IMR-90 (cell line): ENCODE data around the gene HNRNPLL. TPM values are rescaled to one million over a fixed set of nuclear protein-coding genes. Genes with fewer than 3 reads are reported as not detected.

Experiments used
- ATAC-seq: fragments of 200-7000 bp; cut with Tn5 transposase; 2 replicates; pipeline ENCODE4 v1.9.1; 2020; ENCODE audit warnings: low read depth, mild to moderate bottlenecking, moderate library complexity
- BruUV-seq: library from RNA; stranded (reverse); fragments of 400-500 nt; replicated peaks from 2 replicates; lab custom pipeline; 2021; lab: Mats Ljungman, UMichigan
- CTCF ChIA-PET: fragments of 300-600 bp; formaldehyde crosslinking; extraction: SDS; loops from one replicate; lab custom pipeline; 2021; ENCODE audit warnings: antibody characterized with exemption; lab: Yijun Ruan, JAX
- POLR2A ChIA-PET: fragments of 300-600 bp; sonication (Branson Sonifier 250); formaldehyde crosslinking; loops from one replicate; lab custom pipeline; 2022; ENCODE audit warnings: antibody characterized with exemption; ENCODE audit not compliant: unreplicated experiment; lab: Charles Lee
- DNase-seq: peaks from one replicate; pipeline ENCODE4 v3.0.0; 2013
- H2AFZ ChIP-seq: replicated peaks from 2 replicates; pipeline ENCODE3; 2013; ENCODE audit warnings: low read length, mild to moderate bottlenecking; ENCODE audit not compliant: poor library complexity
- H2AK5ac ChIP-seq: 2 replicates; pipeline ENCODE4 v1.6.1; 2013; ENCODE audit warnings: low read depth, low read length, inconsistent platforms
- H2AK9ac ChIP-seq: replicated peaks from 2 replicates; pipeline ENCODE3; 2013; ENCODE audit warnings: mild to moderate bottlenecking, low read depth, low read length, moderate library complexity; ENCODE audit not compliant: poor library complexity
- H2BK120ac ChIP-seq: 2 replicates; pipeline ENCODE4 v1.6.1; 2013; ENCODE audit warnings: low read depth, low read length, inconsistent platforms
- H2BK15ac ChIP-seq: 3 replicates; pipeline ENCODE4 v1.6.1; 2013; ENCODE audit warnings: low read depth, low read length, inconsistent platforms
- H2BK20ac ChIP-seq: 2 replicates; pipeline ENCODE4 v1.6.1; 2013; ENCODE audit warnings: low read depth, mild to moderate bottlenecking, inconsistent platforms, low read length, moderate library complexity
- H2BK5ac ChIP-seq: 2 replicates; pipeline ENCODE4 v1.6.1; 2013; ENCODE audit warnings: mild to moderate bottlenecking, low read depth, low read length, inconsistent platforms; ENCODE audit not compliant: poor library complexity, severe bottlenecking
- H3K14ac ChIP-seq: replicated peaks from 2 replicates; pipeline ENCODE4 v1.6.1; 2013; ENCODE audit warnings: low read depth, low read length, inconsistent platforms
- H3K18ac ChIP-seq: 2 replicates; pipeline ENCODE4 v1.6.1; 2013; ENCODE audit warnings: low read depth, low read length, control low read depth
- H3K23ac ChIP-seq: 2 replicates; pipeline ENCODE4 v1.6.1; 2013; ENCODE audit warnings: low read depth, low read length, inconsistent platforms
- H3K27ac ChIP-seq: 2 replicates; pipeline ENCODE4 v1.5.1; 2013; ENCODE audit warnings: mild to moderate bottlenecking, control low read depth, low read length; ENCODE audit not compliant: insufficient read depth
- H3K27me3 ChIP-seq: 2 replicates; pipeline ENCODE4 v1.6.1; 2013; ENCODE audit warnings: low read length; ENCODE audit not compliant: control insufficient read depth, insufficient read depth
- H3K36me3 ChIP-seq: 2 replicates; pipeline ENCODE4 v1.6.1; 2013; ENCODE audit warnings: low read length, mixed read lengths; ENCODE audit not compliant: control insufficient read depth, insufficient read depth
- H3K4ac ChIP-seq: 2 replicates; pipeline ENCODE4 v1.6.1; 2013; ENCODE audit warnings: low read depth, low read length, inconsistent platforms
- H3K4me1 ChIP-seq: 2 replicates; pipeline ENCODE4 v1.6.1; 2013; ENCODE audit warnings: low read length, mixed read lengths; ENCODE audit not compliant: control insufficient read depth, insufficient read depth
- H3K4me2 ChIP-seq: 2 replicates; pipeline ENCODE4 v1.6.1; 2013; ENCODE audit warnings: low read depth, mild to moderate bottlenecking, control low read depth, low read length, moderate library complexity
- H3K4me3 ChIP-seq: 2 replicates; pipeline ENCODE4 v1.5.1; 2013; ENCODE audit warnings: low read depth, mild to moderate bottlenecking, control low read depth, low read length, moderate library complexity; ENCODE audit not compliant: insufficient read depth
- H3K56ac ChIP-seq: 2 replicates; pipeline ENCODE4 v1.6.1; 2013; ENCODE audit warnings: low read length, inconsistent platforms; ENCODE audit not compliant: insufficient read depth; ENCODE audit errors: extremely low read depth
- H3K79me1 ChIP-seq, 2 experiments: 2 replicates each; pipeline ENCODE4 v1.6.1; 2013; ENCODE audit warnings: low read length in 2 of 2, inconsistent platforms in 1 of 2, low read depth in 1 of 2
- H3K9ac ChIP-seq: 2 replicates; pipeline ENCODE4 v1.6.1; 2013; ENCODE audit warnings: low read depth, low read length, control low read depth
- H3K9me1 ChIP-seq: 2 replicates; pipeline ENCODE4 v1.6.1; 2013; ENCODE audit warnings: low read length, inconsistent platforms; ENCODE audit not compliant: insufficient read depth
- H3K9me3 ChIP-seq: 2 replicates; pipeline ENCODE4 v1.6.1; 2013; ENCODE audit warnings: low read length; ENCODE audit not compliant: control insufficient read depth, insufficient read depth
- H4K20me1 ChIP-seq: 2 replicates; pipeline ENCODE4 v1.6.1; 2013; ENCODE audit warnings: low read length, inconsistent platforms; ENCODE audit not compliant: insufficient read depth
- H4K5ac ChIP-seq: 2 replicates; pipeline ENCODE4 v1.6.1; 2013; ENCODE audit warnings: mild to moderate bottlenecking, low read depth, low read length, control low read depth
- H4K8ac ChIP-seq, 2 experiments: 2 replicates each; pipeline ENCODE4 v1.6.1; 2013; ENCODE audit warnings: low read depth in 2 of 2, low read length in 2 of 2, control low read depth in 1 of 2, inconsistent platforms in 1 of 2
- H4K91ac ChIP-seq: 2 replicates; pipeline ENCODE4 v1.6.1; 2013; ENCODE audit warnings: low read depth, low read length, inconsistent platforms; ENCODE audit not compliant: insufficient read depth
- BHLHE40 ChIP-seq: fragments of 150-350 bp; IDR thresholded peaks from 2 replicates; pipeline ENCODE4 v1.6.1; 2016; ENCODE audit warnings: mild to moderate bottlenecking, low read depth, low read length
- FOS ChIP-seq: fragments of 150-350 bp; IDR thresholded peaks from 2 replicates; pipeline ENCODE4 v1.6.1; 2016; ENCODE audit warnings: low read depth, low read length
- MAFK ChIP-seq: IDR thresholded peaks from 2 replicates; pipeline ENCODE4 v1.6.1; 2012; ENCODE audit warnings: low read depth, low read length, improper control_type of control experiment
- MAZ ChIP-seq: IDR thresholded peaks from 2 replicates; pipeline ENCODE4 v1.6.1; 2012; ENCODE audit warnings: low read depth, mild to moderate bottlenecking, low read length, improper control_type of control experiment, moderate library complexity, borderline replicate concordance
- MXI1 ChIP-seq: IDR thresholded peaks from 2 replicates; pipeline ENCODE4 v1.6.1; 2012; ENCODE audit warnings: low read depth, mild to moderate bottlenecking, low read length, moderate library complexity, borderline replicate concordance
- NFE2L2 ChIP-seq: fragments of 150-350 bp; IDR thresholded peaks from 2 replicates; pipeline ENCODE4 v1.6.1; 2016; ENCODE audit warnings: low read depth, mild to moderate bottlenecking, low read length
- POLR2A ChIP-seq: IDR thresholded peaks from 2 replicates; pipeline ENCODE4 v1.6.1; 2012; ENCODE audit warnings: mild to moderate bottlenecking, low read depth, low read length
- RAD21 ChIP-seq: IDR thresholded peaks from 2 replicates; pipeline ENCODE4 v1.6.1; 2012; ENCODE audit warnings: low read length, improper control_type of control experiment
- RCOR1 ChIP-seq: IDR thresholded peaks from 2 replicates; pipeline ENCODE4 v1.6.1; 2012; ENCODE audit warnings: mild to moderate bottlenecking, low read length, improper control_type of control experiment; ENCODE audit not compliant: insufficient replicate concordance
- SMC3 ChIP-seq: fragments of 150-350 bp; IDR thresholded peaks from 2 replicates; pipeline ENCODE4 v1.6.1; 2016; ENCODE audit warnings: low read depth, mild to moderate bottlenecking, antibody characterized with exemption, low read length, moderate library complexity
- WGBS, 2 experiments: methylation state at CpG; one replicate each; pipeline versions ENCODE4 v1.1.5 to v1.1.7; 2013; ENCODE audit warnings: missing lambda C conversion rate in 2 of 2; ENCODE audit not compliant: insufficient read length in 1 of 2; ENCODE audit errors: extremely low coverage in 2 of 2; 5-methylcytosine and 5-hydroxymethylcytosine counted together
- dilution Hi-C: fragments of 300-500 bp; cut with HindIII; formaldehyde crosslinking; loops from one replicate; pipeline ENCODE4 v1.14.3; 2018; ENCODE audit warnings: low sequenced_read_pairs; ENCODE audit not compliant: unreplicated experiment
- in situ Hi-C: fragments of 300-500 bp; cut with MboI; formaldehyde crosslinking; loops from 3 replicates; pipeline ENCODE4 v1.14.3; 2019; ENCODE audit warnings: low sequenced_read_pairs, inconsistent platforms, mixed read lengths
- intact Hi-C: fragments of 100-400 bp; cut with micrococcal nuclease; formaldehyde crosslinking; loops from 2 replicates; pipeline ENCODE4 v1.10.0; 2022
- polyA plus RNA-seq, 3 experiments: library from polyadenylated mRNA; depleted of rRNA; stranded (reverse); fragments of >200 nt; gene quantifications; 2 replicates each; pipeline ENCODE4 v1.2.3, GENCODE V29; 2012; ENCODE audit warnings: low replicate concordance in 1 of 3
- total RNA-seq: library from RNA; depleted of rRNA; stranded (reverse); fragments of >200 nt; gene quantifications from 2 replicates; pipeline ENCODE4 v1.2.3, GENCODE V29; 2012
- TF ChIP-seq, protein P1 (sequence below): conservative IDR thresholded peaks from 2 replicates; pipeline ENCODE4 v1.5.1; 2012; ENCODE audit warnings: mild to moderate bottlenecking, low read depth, low read length, improper control_type of control experiment

Gene HNRNPLL
- total and polyA plus RNA-seq, 2 of the 4 experiments (the other 2 are of a cell fraction), result 23.7 to 53.1 TPM

DNA sequence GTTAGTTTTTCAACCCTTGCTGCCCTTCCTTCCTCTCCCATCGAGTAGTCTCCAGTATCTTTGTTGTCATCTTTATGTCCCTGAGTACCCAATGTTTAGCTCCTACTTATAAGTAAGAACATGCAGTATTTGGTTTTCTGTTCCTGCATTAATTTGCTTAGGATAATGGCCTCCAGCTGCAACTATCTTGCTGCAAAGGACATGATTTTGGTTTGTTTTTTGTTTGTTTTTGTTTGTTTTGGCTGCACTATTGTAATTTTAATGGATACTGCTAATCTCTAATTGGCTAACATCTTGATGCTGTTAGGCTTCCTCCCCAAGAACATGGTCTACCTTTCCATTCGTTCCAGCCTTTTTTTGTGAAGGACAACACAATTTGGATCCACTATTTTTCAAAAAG lies 31.2 kb upstream of the HNRNPLL start:
- no TSS peak for BruUV-seq
- no peak overlapping the region for H4K5ac ChIP-seq
- H3K9me3 ChIP-seq, result peaks cover 5% of the 10 kb centered on the region; the same call in 1 of the 2 replicates
- no peak overlapping the region for H3K27ac ChIP-seq
- H4K20me1 ChIP-seq, result no peaks in the 10 kb centered on the region
- no peaks in the 10 kb centered on the region for H3K36me3 ChIP-seq
- H2AK5ac ChIP-seq, result no peak overlapping the region
- no peak overlapping the region for H4K91ac ChIP-seq
- H2BK5ac ChIP-seq, result no peak overlapping the region
- ATAC-seq, result no peak
- CTCF ChIA-PET, result interaction anchor here (0.6 kb wide), 1 partner anchor 15 kb away, joined by 3 read pairs; no protein-coding TSS in a partner anchor
- no peak overlapping the region for H3K4me2 ChIP-seq
- H3K4ac ChIP-seq, result no peak overlapping the region
- H3K4me1 ChIP-seq, result no peaks in the 10 kb centered on the region
- H2BK15ac ChIP-seq, result no peak overlapping the region
- H3K9me1 ChIP-seq, result no peaks in the 10 kb centered on the region
- H3K79me1 ChIP-seq, result no peaks in the 10 kb centered on the region
- in situ Hi-C loops, result no loop called here
- intact Hi-C loops, result no loop called here
- H3K23ac ChIP-seq, result no peak overlapping the region
- no peak overlapping the region for H2AFZ ChIP-seq
- H2BK20ac ChIP-seq, result no peak overlapping the region
- no peak overlapping the region for H3K56ac ChIP-seq
- no peak overlapping the region for H4K8ac ChIP-seq
- no peak overlapping the region for H3K9ac ChIP-seq
- DNase-seq, result no peak
- dilution Hi-C loops, result no loop called here
- no peaks in the 10 kb centered on the region for H3K27me3 ChIP-seq
- H3K14ac ChIP-seq, result no peak overlapping the region
- no peak overlapping the region for H2AK9ac ChIP-seq
- no CpG with 5 or more reads among the region's 2 CpGs for WGBS, 2 experiments
- POLR2A ChIA-PET, result no interaction called here
- H3K18ac ChIP-seq, result no peak overlapping the region
- TF ChIP-seq POLR2A (no peak), RCOR1 (no peak), MAFK (no peak), NFE2L2 (no peak), RAD21 (no peak), BHLHE40 (no peak), MAZ (no peak), SMC3 (no peak), FOS (no peak), MXI1 (no peak)
- TF ChIP-seq, protein P1, sequence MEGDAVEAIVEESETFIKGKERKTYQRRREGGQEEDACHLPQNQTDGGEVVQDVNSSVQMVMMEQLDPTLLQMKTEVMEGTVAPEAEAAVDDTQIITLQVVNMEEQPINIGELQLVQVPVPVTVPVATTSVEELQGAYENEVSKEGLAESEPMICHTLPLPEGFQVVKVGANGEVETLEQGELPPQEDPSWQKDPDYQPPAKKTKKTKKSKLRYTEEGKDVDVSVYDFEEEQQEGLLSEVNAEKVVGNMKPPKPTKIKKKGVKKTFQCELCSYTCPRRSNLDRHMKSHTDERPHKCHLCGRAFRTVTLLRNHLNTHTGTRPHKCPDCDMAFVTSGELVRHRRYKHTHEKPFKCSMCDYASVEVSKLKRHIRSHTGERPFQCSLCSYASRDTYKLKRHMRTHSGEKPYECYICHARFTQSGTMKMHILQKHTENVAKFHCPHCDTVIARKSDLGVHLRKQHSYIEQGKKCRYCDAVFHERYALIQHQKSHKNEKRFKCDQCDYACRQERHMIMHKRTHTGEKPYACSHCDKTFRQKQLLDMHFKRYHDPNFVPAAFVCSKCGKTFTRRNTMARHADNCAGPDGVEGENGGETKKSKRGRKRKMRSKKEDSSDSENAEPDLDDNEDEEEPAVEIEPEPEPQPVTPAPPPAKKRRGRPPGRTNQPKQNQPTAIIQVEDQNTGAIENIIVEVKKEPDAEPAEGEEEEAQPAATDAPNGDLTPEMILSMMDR, result no peak
- no peak overlapping the region for H2BK120ac ChIP-seq
- H3K4me3 ChIP-seq, result no peak overlapping the region
